Measurements from ENCODE around the gene KRTAP4-8. TPM values are rescaled to one million over a fixed set of nuclear protein-coding genes. Genes with fewer than 3 reads are reported as not detected.
"Not testable (repeated sequence)": the region's sequence is repeated elsewhere in the genome, so short reads cannot be mapped to it uniquely, and the experiment has no call there.

The KRTAP4-8 gene
- total RNA-seq, 1 donor from 2014 or later: not detected

- H3K27ac ChIP-seq (replicated peaks): no peak overlapping the region
- no peak overlapping the region for H3K4me3 ChIP-seq
- H3K36me3 ChIP-seq: no peaks in the 10 kb centered on the region
- DNase-seq: no peak
- TF ChIP-seq, protein P1, sequence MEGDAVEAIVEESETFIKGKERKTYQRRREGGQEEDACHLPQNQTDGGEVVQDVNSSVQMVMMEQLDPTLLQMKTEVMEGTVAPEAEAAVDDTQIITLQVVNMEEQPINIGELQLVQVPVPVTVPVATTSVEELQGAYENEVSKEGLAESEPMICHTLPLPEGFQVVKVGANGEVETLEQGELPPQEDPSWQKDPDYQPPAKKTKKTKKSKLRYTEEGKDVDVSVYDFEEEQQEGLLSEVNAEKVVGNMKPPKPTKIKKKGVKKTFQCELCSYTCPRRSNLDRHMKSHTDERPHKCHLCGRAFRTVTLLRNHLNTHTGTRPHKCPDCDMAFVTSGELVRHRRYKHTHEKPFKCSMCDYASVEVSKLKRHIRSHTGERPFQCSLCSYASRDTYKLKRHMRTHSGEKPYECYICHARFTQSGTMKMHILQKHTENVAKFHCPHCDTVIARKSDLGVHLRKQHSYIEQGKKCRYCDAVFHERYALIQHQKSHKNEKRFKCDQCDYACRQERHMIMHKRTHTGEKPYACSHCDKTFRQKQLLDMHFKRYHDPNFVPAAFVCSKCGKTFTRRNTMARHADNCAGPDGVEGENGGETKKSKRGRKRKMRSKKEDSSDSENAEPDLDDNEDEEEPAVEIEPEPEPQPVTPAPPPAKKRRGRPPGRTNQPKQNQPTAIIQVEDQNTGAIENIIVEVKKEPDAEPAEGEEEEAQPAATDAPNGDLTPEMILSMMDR (IDR thresholded peaks at IDR 0.05; ENCODE audit: borderline replicate concordance): no peak
- H3K9me3 ChIP-seq (replicated peaks): no peaks in the 10 kb centered on the region
- H3K4me1 ChIP-seq: no peaks in the 10 kb centered on the region
- peaks cover 76% of the 10 kb centered on the region for H3K27me3 ChIP-seq (ENCODE audit: low read depth)
- intact Hi-C loops (cut with micrococcal nuclease): no loop called here
Measured at GRCh38 chr17:41121742-41122141, 23.8 kb upstream of the KRTAP4-8 start.

- H3K27me3 ChIP-seq (ENCODE audit: low read depth): peaks cover 76% of the 10 kb centered on the region
- DNase-seq; intact Hi-C loops (cut with micrococcal nuclease); H3K4me1 ChIP-seq; H3K36me3 ChIP-seq; H3K4me3 ChIP-seq; H3K27ac ChIP-seq (replicated peaks); H3K9me3 ChIP-seq (replicated peaks): not testable (repeated sequence)
Measured at GRCh38 chr17:41119696-41120690, 22.1 kb upstream of the KRTAP4-8 start.

- TF ChIP-seq, protein P1 (IDR thresholded peaks at IDR 0.05; ENCODE audit: borderline replicate concordance): no peak
- Histone ChIP-seq H3K36me3 (no peaks in the 10 kb centered on the region), H3K27ac (replicated peaks) (no peak overlapping the region), H3K4me3 (no peak overlapping the region), H3K9me3 (replicated peaks) (no peaks in the 10 kb centered on the region), H3K27me3 (ENCODE audit: low read depth) (peaks cover 73% of the 10 kb centered on the region), H3K4me1 (no peaks in the 10 kb centered on the region)
- intact Hi-C loops (cut with micrococcal nuclease): no loop called here
- no peak for DNase-seq
Measured at GRCh38 chr17:41118721-41119120, 20.8 kb upstream of the KRTAP4-8 start.

- H3K4me1 ChIP-seq; intact Hi-C loops (cut with micrococcal nuclease); DNase-seq; H3K36me3 ChIP-seq; H3K27ac ChIP-seq (replicated peaks); H3K9me3 ChIP-seq (replicated peaks); H3K4me3 ChIP-seq: not testable (repeated sequence)
- H3K27me3 ChIP-seq (ENCODE audit: low read depth): peaks cover 65% of the 10 kb centered on the region
Measured at GRCh38 chr17:41117846-41118386, 20.0 kb upstream of the KRTAP4-8 start, which contains the start of gene KRTAP4-11. Gene KRTAP4-11 (minus strand): TSS chr17:41118373. CDS start chr17:41118315, 58 bp downstream.

DNA sequence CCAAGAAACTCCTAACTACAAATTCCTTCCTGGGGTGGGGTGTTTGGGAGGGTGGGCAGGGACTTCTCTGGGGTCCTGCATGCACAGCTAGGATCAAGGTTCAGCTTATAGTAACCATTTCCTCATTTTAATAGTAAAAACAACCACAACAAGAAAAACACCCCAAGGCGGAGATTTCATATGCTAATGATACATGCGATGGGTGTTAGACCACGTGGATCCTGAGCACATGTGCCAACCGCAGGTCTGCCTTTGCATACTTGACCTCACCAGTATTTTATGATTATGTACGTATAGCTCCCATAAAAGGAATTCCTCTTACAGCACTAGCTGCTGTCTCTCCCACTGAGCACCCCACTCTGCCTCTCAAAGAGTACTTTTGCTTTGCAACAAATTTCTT lies 18.4 kb upstream of the KRTAP4-8 start:
- TF ChIP-seq, protein P1 (IDR thresholded peaks at IDR 0.05; ENCODE audit: borderline replicate concordance): no peak
- H3K27ac ChIP-seq (replicated peaks): no peak overlapping the region
- no peaks in the 10 kb centered on the region for H3K36me3 ChIP-seq
- H3K4me1 ChIP-seq: no peaks in the 10 kb centered on the region
- H3K9me3 ChIP-seq (replicated peaks): peaks cover 3% of the 10 kb centered on the region
- intact Hi-C loops (cut with micrococcal nuclease): no loop called here
- H3K27me3 ChIP-seq (ENCODE audit: low read depth): peaks cover 53% of the 10 kb centered on the region
- DNase-seq: no peak
- no peak overlapping the region for H3K4me3 ChIP-seq

DNA sequence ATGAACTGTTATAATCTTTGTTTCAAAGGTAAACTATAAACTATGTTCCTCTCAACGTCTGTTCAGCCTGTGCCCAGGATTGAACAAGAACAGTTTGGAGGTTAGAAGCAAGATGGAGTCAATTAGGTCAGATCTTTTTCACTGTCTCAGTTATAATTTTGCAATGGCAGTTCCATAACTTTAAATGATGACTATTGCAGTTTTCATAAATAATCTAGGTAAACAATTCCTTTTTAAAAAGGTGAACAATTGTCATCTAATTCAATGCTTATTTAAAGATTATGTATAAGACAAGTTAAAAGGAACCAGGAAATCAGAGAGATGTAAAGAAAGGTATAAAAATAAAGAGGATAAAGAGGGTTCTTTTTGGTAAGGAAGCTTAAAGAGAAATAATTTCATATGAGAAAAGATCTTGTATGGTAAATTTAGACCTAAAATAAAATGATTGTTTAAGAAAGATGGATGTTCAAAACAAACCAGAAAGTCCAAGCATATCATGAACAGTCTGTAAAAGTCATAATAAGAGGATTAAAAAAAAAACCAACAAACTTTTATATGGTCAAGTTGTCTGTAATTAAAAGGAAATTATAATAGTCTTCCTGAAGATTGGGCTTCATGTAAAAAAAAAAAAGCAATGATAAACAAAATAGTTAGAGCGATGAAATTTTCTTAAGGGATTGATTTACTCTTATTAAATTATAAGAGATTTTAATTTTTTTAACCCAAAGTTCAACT lies 13.4 kb upstream of the KRTAP4-8 start:
- no peaks in the 10 kb centered on the region for H3K4me1 ChIP-seq
- no peak overlapping the region for H3K4me3 ChIP-seq
- no peak for DNase-seq
- TF ChIP-seq, protein P1 (IDR thresholded peaks at IDR 0.05; ENCODE audit: borderline replicate concordance): no peak
- no peak overlapping the region for H3K27ac ChIP-seq (replicated peaks)
- H3K36me3 ChIP-seq: no peaks in the 10 kb centered on the region
- intact Hi-C loops (cut with micrococcal nuclease): no loop called here
- H3K27me3 ChIP-seq (ENCODE audit: low read depth): peaks cover 43% of the 10 kb centered on the region
- peaks cover 3% of the 10 kb centered on the region for H3K9me3 ChIP-seq (replicated peaks)

GRCh38 chr17:41108728-41109386 lies 10.9 kb upstream of the KRTAP4-8 start:
- H3K4me1 ChIP-seq; intact Hi-C loops (cut with micrococcal nuclease); DNase-seq; H3K9me3 ChIP-seq (replicated peaks); H3K36me3 ChIP-seq; H3K27ac ChIP-seq (replicated peaks); H3K4me3 ChIP-seq: not testable (repeated sequence)
- peaks cover 41% of the 10 kb centered on the region for H3K27me3 ChIP-seq (ENCODE audit: low read depth)

Measured in left ventricle myocardium inferior (tissue), 1 donor.